ENCODE results near the gene ABTB2. TPM values are rescaled to one million over a fixed set of nuclear protein-coding genes. Genes with fewer than 3 reads are reported as not detected.

The ABTB2 gene
- total RNA-seq, 2 donors from 2014 or later = 2.1 to 4.3 TPM

- no peaks in the 10 kb centered on the region for H3K36me3 ChIP-seq (replicated peaks in 1 of 2; ENCODE audit: insufficient read depth in 1 of 2, low read depth in 2 of 2)
- H3K4me3 ChIP-seq = no peak overlapping the region
- TF ChIP-seq CTCF (IDR thresholded peaks at IDR 0.05) = no peak
- TF ChIP-seq POLR2A (IDR thresholded peaks at IDR 0.05) = no peak
- intact Hi-C loops (cut with DNase I) = loop anchor here (10.0 kb wide), 1 partner anchor 173 kb away; no protein-coding TSS in a partner anchor
- H3K9me3 ChIP-seq = no peaks in the 10 kb centered on the region
- 82 to 95% methylated on average over 7 to 9 of the region's 9 CpGs for WGBS, 2 donors
- H3K27me3 ChIP-seq = no peaks in the 10 kb centered on the region
- no peak for DNase-seq
- H3K27ac ChIP-seq = no peak overlapping the region
- ATAC-seq = no peak
- H3K4me1 ChIP-seq = no peaks in the 10 kb centered on the region
Measured at GRCh38 chr11:34167961-34168360, 189.8 kb downstream of the ABTB2 start.

- no peak overlapping the region for H3K27ac ChIP-seq
- TF ChIP-seq POLR2A (IDR thresholded peaks at IDR 0.05) = no peak
- TF ChIP-seq CTCF (IDR thresholded peaks at IDR 0.05) = no peak
- no peaks in the 10 kb centered on the region for H3K4me1 ChIP-seq
- no peak overlapping the region for H3K4me3 ChIP-seq
- intact Hi-C loops (cut with DNase I) = loop anchor here (10.0 kb wide), 1 partner anchor 172 kb away; no protein-coding TSS in a partner anchor
- ATAC-seq = no peak
- H3K36me3 ChIP-seq (replicated peaks in 1 of 2; ENCODE audit: insufficient read depth in 1 of 2, low read depth in 2 of 2) = no peaks in the 10 kb centered on the region
- no peaks in the 10 kb centered on the region for H3K27me3 ChIP-seq
- H3K9me3 ChIP-seq = no peaks in the 10 kb centered on the region
- no peak for DNase-seq
- WGBS, 2 donors = 96 to 97% methylated on average over 16 of the region's 16 CpGs
Measured at GRCh38 chr11:34166806-34167740, 190.7 kb downstream of the ABTB2 start.

- DNase-seq (no peak), ATAC-seq (no peak)
- Histone ChIP-seq H3K27me3 (no peaks in the 10 kb centered on the region), H3K4me3 (no peak overlapping the region), H3K4me1 (no peaks in the 10 kb centered on the region), H3K9me3 (no peaks in the 10 kb centered on the region), H3K27ac (no peak overlapping the region), H3K36me3 (replicated peaks in 1 of 2; ENCODE audit: insufficient read depth in 1 of 2, low read depth in 2 of 2) (no peaks in the 10 kb centered on the region)
- WGBS, 2 donors = 80 to 82% methylated on average over 3 to 12 of the region's 12 CpGs
- intact Hi-C loops (cut with DNase I) = loop anchor here (10.0 kb wide), 1 partner anchor 171 kb away; no protein-coding TSS in a partner anchor
- TF ChIP-seq POLR2A (IDR thresholded peaks at IDR 0.05) (no peak), CTCF (IDR thresholded peaks at IDR 0.05) (no peak)
Measured at GRCh38 chr11:34165786-34166555, 191.8 kb downstream of the ABTB2 start.

GRCh38 chr11:34165121-34165520 is 192.7 kb downstream of the ABTB2 start:
- Histone ChIP-seq H3K4me1 (no peaks in the 10 kb centered on the region), H3K9me3 (no peaks in the 10 kb centered on the region), H3K27me3 (no peaks in the 10 kb centered on the region), H3K27ac (no peak overlapping the region), H3K4me3 (no peak overlapping the region), H3K36me3 (replicated peaks in 1 of 2; ENCODE audit: insufficient read depth in 1 of 2, low read depth in 2 of 2) (no peaks in the 10 kb centered on the region)
- no peak for ATAC-seq
- intact Hi-C loops (cut with DNase I) = loop anchor here (10.0 kb wide), 1 partner anchor 170 kb away; no protein-coding TSS in a partner anchor
- WGBS, 2 donors = 60 to 89% methylated on average over 1 to 13 of the region's 13 CpGs
- DNase-seq = no peak
- TF ChIP-seq CTCF (IDR thresholded peaks at IDR 0.05) = no peak
- TF ChIP-seq POLR2A (IDR thresholded peaks at IDR 0.05) = no peak

Data from body of pancreas (tissue), 4 donors.